Gastrocnemius medialis (tissue), 4 donors: ENCODE data around the gene LRP4.

Source experiments
- CTCF ChIP-seq, 5 experiments: fragments of 450-650 bp in 3 of 5; fragments of 200-600 bp in 2 of 5; sonication (generic) in 2 of 5; IDR thresholded peaks in 4 of 5; conservative IDR thresholded peaks in 1 of 5; 1 replicate in 4 of 5; 2 replicates in 1 of 5; pipeline ENCODE4 v1.5.1; 2016 to 2019; ENCODE audit warnings: antibody characterized with exemption in 5 of 5, mild to moderate bottlenecking in 3 of 5, moderate library complexity in 3 of 5
- POLR2A ChIP-seq, 2 donors: fragments of 450-650 bp; IDR thresholded peaks; one replicate each; pipeline ENCODE4 v1.6.1; 2017; ENCODE audit warnings: antibody characterized with exemption in 2 of 2, mild to moderate bottlenecking in 2 of 2, moderate library complexity in 2 of 2

DNA sequence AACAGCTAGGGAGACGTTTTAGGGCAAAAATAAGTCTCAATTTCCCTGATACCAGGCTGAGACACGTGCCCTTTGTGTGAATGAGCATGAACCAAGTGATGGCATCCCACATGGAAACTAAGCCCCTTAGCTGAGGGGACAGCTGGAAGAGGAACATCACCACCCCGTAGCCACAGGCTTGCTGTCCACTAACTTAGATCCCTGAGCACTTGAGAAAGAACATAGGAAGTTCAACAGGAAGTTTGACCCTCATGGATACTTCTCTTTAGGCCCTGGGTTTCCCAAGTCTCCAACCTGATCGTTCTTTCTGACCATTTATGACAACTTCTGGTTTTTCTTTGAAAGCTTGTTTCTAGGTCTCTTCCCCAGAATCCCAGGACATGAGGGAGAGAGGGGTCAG, 60.7 kb downstream of the LRP4 start:
- TF ChIP-seq POLR2A (IDR thresholded peaks at IDR 0.05): no peak
- no peak for TF ChIP-seq CTCF (IDR thresholded peaks at IDR 0.05 in 4 of 5, conservative IDR thresholded peaks at IDR 0.05 in 1 of 5)
